HepG2 (cell line): ENCODE measurements around the gene HMCN1. TPM values are rescaled to one million over a fixed set of nuclear protein-coding genes. Genes with fewer than 3 reads are reported as not detected.

Source experiments
- ATAC-seq: fragments of 200-7000 bp; cut with Tn5 transposase; 3 replicates; pipeline ENCODE4 v1.9.1; 2020; ENCODE audit warnings: mild to moderate bottlenecking, moderate library complexity
- BruUV-seq: library from RNA; stranded (reverse); fragments of 400-500 nt; replicated peaks from 2 replicates; lab custom pipeline; 2021; lab: Mats Ljungman, UMichigan
- CTCF ChIA-PET: fragments of 300-600 bp; formaldehyde crosslinking; extraction: SDS; loops from one replicate; lab custom pipeline; 2021; ENCODE audit warnings: low total read pairs, inconsistent platforms, low intra/inter-chr PET ratio; lab: Yijun Ruan, JAX
- POLR2A ChIA-PET: fragments of 350-600 bp; sonication (Branson Sonifier 250); formaldehyde crosslinking; loops from one replicate; lab custom pipeline; 2020; ENCODE audit warnings: antibody characterized with exemption, inconsistent platforms; lab: Yijun Ruan, JAX
- DNase-seq: peaks from one replicate; pipeline ENCODE4 v3.0.0-alpha.2; 2015; ENCODE audit warnings: low spot score
- FAIRE-seq: peaks from 3 replicates; lab custom pipeline; 2011; peaks lifted over from hg19 to GRCh38; lab: Jason Lieb, UNC
- H2AFZ ChIP-seq: one replicate; pipeline ENCODE4 v1.6.1; 2011; ENCODE audit warnings: low read length, inconsistent platforms
- H3K27ac ChIP-seq: fragments of 300-600 bp; 3 replicates; pipeline ENCODE4 v1.8.0; 2011; ENCODE audit warnings: mixed run types, mild to moderate bottlenecking, mixed read lengths, low read length, inconsistent platforms; ENCODE audit not compliant: insufficient read depth; ENCODE audit errors: extremely low read length
- H3K27me3 ChIP-seq, 2 experiments: fragments of 200-600 bp in 1 of 2; 2 replicates in 1 of 2; 3 replicates in 1 of 2; pipeline versions ENCODE4 v1.6.0 to v1.8.0; 2011; ENCODE audit warnings: low read length in 2 of 2, mild to moderate bottlenecking in 2 of 2, moderate library complexity in 2 of 2, inconsistent platforms in 1 of 2; ENCODE audit not compliant: insufficient read depth in 2 of 2, control insufficient read depth in 1 of 2
- H3K36me3 ChIP-seq, 2 experiments: fragments of 200-600 bp in 1 of 2; replicated peaks in 1 of 2; 2 replicates in 1 of 2; 3 replicates in 1 of 2; pipeline versions ENCODE4 v1.5.1 to v1.8.0; 2011; ENCODE audit warnings: low read length in 2 of 2, inconsistent platforms in 1 of 2; ENCODE audit not compliant: insufficient read depth in 2 of 2, control insufficient read depth in 1 of 2
- H3K4me1 ChIP-seq: 2 replicates; pipeline ENCODE4 v1.5.1; 2012; ENCODE audit warnings: low read length, inconsistent platforms; ENCODE audit not compliant: insufficient read depth
- H3K4me2 ChIP-seq: 2 replicates; pipeline ENCODE4 v1.6.0; 2011; ENCODE audit warnings: low read depth, low read length, inconsistent platforms
- H3K4me3 ChIP-seq, 3 experiments: fragments of 200-600 bp in 1 of 3; sonication (generic), shearing (Covaris generic) in 1 of 3; replicated peaks in 1 of 3; 2 replicates each; pipeline ENCODE4 v1.5.1; 2011 to 2016; ENCODE audit warnings: low read length in 3 of 3, inconsistent platforms in 2 of 3, low read depth in 2 of 3, mild to moderate bottlenecking in 2 of 3, control low read depth in 1 of 3, mixed read lengths in 1 of 3; ENCODE audit not compliant: insufficient read depth in 1 of 3
- H3K79me2 ChIP-seq: one replicate; pipeline ENCODE4 v1.6.1; 2011; ENCODE audit warnings: low read length, inconsistent platforms; ENCODE audit not compliant: insufficient read depth
- H3K9ac ChIP-seq: 2 replicates; pipeline ENCODE4 v1.6.0; 2011; ENCODE audit warnings: mild to moderate bottlenecking, low read depth, low read length, inconsistent platforms; ENCODE audit not compliant: insufficient read depth
- H3K9me3 ChIP-seq: 2 replicates; pipeline ENCODE4 v1.5.1; 2012; ENCODE audit warnings: mild to moderate bottlenecking, low read length
- H4K20me1 ChIP-seq: 2 replicates; pipeline ENCODE4 v1.6.0; 2011; ENCODE audit warnings: inconsistent platforms, mild to moderate bottlenecking, low read length, moderate library complexity; ENCODE audit not compliant: insufficient read depth
- POLR2A ChIP-seq, 2 experiments: IDR thresholded peaks; 2 replicates each; pipeline ENCODE4 v1.6.1; 2011; ENCODE audit warnings: low read depth in 2 of 2, low read length in 2 of 2, mild to moderate bottlenecking in 1 of 2, moderate library complexity in 1 of 2; ENCODE audit not compliant: insufficient read depth in 1 of 2
- SIN3A ChIP-seq: IDR thresholded peaks from 2 replicates; pipeline ENCODE4 v1.6.1; 2011; ENCODE audit warnings: low read depth, mild to moderate bottlenecking, control low read depth, low read length, borderline replicate concordance
- TAF15 ChIP-seq: fragments of 200-400 bp; formaldehyde crosslinking; IDR thresholded peaks from one replicate; pipeline ENCODE4 v1.6.1; 2018; ENCODE audit warnings: mild to moderate bottlenecking, low read depth, low read length; ENCODE audit not compliant: poor library complexity, severe bottlenecking
- ZNF24 ChIP-seq: fragments of 450-650 bp; IDR thresholded peaks from 2 replicates; pipeline ENCODE4 v1.6.1; 2017; ENCODE audit warnings: antibody characterized with exemption, mild to moderate bottlenecking
- WGBS: methylation state at CpG from one replicate; pipeline ENCODE4 v1.1.6; 2017; ENCODE audit warnings: low lambda C conversion rate; 5-methylcytosine and 5-hydroxymethylcytosine counted together
- in situ Hi-C: cut with HindIII; loops from 2 replicates; pipeline ENCODE4 v1.10.0; 2017; ENCODE audit warnings: low pct_unique_long_range_greater_than_20kb; ENCODE audit not compliant: extremely low pct_ligation_motif_present
- intact Hi-C: fragments of 100-400 bp; cut with micrococcal nuclease; formaldehyde crosslinking; loops from one replicate; pipeline ENCODE4 v1.10.0; 2022; ENCODE audit not compliant: unreplicated experiment
- polyA plus RNA-seq, 8 experiments: library from polyadenylated mRNA; depleted of rRNA in 3 of 8; stranded (reverse) in 7 of 8; unstranded in 1 of 8; fragments of >200 nt; fragmentation: Illumina TruSeq in 4 of 8; extraction: Trizol in 4 of 8; gene quantifications; 2 replicates each; pipeline versions ENCODE4 v1.2.1 to v1.2.3, GENCODE V29; 2011 to 2016; ENCODE audit warnings: low read depth in 4 of 8, missing spikeins in 1 of 8, mixed read lengths in 1 of 8; ENCODE audit not compliant: insufficient read depth in 1 of 8
- total RNA-seq, 5 experiments: library from RNA; depleted of rRNA; stranded (reverse); fragments of >200 nt; fragmentation: Illumina TruSeq; extraction: Trizol; gene quantifications; 2 replicates each; pipeline ENCODE4 v1.2.3, GENCODE V29; 2016; ENCODE audit warnings: low read depth in 1 of 5
- TF ChIP-seq, protein P1 (sequence below): sonication (generic); formaldehyde crosslinking; IDR thresholded peaks from 2 replicates; pipeline ENCODE4 v1.8.0; 2022; ENCODE audit warnings: missing genetic modification reagents, mild to moderate bottlenecking, moderate library complexity, borderline replicate concordance
- TF ChIP-seq, protein P2 (sequence below): sonication (generic); formaldehyde crosslinking; IDR thresholded peaks from 2 replicates; pipeline ENCODE4 v1.4.0; 2020; ENCODE audit warnings: missing genetic modification reagents, borderline replicate concordance

HMCN1 gene
- total and polyA plus RNA-seq, 2 of the 13 experiments (the other 11 are each of a cell fraction or from before 2014, with no cell fraction given) = 0.03 TPM; not detected in 1

DNA sequence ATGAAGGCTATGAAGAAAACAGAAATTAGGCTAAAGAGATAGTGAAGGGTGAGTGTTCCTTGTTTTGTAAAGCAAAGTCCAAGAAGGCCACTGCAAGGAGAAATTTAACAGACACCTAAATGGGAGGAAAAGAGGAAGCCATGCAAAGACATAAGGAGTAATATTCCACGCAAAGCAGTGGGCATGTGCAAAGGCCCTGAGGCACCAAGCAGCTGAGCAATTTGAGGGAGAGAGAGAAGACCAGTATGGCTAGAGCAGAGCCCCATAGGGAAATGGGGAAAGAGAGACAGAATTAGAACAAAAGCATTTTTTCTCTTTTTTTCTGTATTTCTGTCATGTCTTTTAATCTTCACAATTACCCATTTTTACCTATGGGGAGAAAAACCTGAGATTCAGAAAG is 486.7 kb downstream of the HMCN1 start (continued):
- TF ChIP-seq, protein P1, sequence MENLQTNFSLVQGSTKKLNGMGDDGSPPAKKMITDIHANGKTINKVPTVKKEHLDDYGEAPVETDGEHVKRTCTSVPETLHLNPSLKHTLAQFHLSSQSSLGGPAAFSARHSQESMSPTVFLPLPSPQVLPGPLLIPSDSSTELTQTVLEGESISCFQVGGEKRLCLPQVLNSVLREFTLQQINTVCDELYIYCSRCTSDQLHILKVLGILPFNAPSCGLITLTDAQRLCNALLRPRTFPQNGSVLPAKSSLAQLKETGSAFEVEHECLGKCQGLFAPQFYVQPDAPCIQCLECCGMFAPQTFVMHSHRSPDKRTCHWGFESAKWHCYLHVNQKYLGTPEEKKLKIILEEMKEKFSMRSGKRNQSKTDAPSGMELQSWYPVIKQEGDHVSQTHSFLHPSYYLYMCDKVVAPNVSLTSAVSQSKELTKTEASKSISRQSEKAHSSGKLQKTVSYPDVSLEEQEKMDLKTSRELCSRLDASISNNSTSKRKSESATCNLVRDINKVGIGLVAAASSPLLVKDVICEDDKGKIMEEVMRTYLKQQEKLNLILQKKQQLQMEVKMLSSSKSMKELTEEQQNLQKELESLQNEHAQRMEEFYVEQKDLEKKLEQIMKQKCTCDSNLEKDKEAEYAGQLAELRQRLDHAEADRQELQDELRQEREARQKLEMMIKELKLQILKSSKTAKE (CRISPR knock-in tag) = no peak

DNA sequence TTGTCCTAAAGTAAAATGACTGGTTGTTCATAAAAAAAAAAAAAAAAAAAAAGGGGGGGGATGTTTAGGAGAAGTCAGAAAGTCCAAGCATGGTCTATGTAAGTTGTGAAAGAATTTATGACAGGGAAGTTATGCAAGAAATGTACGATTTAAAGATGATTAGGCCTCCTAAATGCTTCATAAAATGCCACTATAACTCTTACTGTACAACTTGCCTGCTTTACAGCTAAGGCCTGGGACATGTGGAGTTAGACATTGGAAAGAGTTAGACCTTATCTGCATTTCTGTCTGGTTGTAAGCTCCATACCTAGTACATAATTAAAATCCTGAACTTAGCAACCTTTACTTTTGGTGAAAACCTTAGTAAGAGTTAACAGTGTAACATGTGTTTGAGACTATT is 490.9 kb downstream of the HMCN1 start:
- POLR2A ChIA-PET = no interaction called here
- in situ Hi-C loops = no loop called here
- BruUV-seq = no TSS peak

More for the DNA sequence above, 490.9 kb downstream of the HMCN1 start:
- no peak overlapping the region for H3K4me2 ChIP-seq
- no peak overlapping the region for H3K27ac ChIP-seq
- FAIRE-seq (no peak), ATAC-seq (no peak), DNase-seq (no peak)
- 0% methylated on average over 1 of the region's 1 CpG for WGBS
- H2AFZ ChIP-seq = no peak overlapping the region
- H3K4me1 ChIP-seq = no peaks in the 10 kb centered on the region
- no peaks in the 10 kb centered on the region for H3K27me3 ChIP-seq
- TF ChIP-seq ZNF24 (no peak), TAF15 (no peak), POLR2A (IDR thresholded peaks at IDR 0.05; ENCODE audit: insufficient read depth in 1 of 2, low read depth in 2 of 2, low read length in 2 of 2) (no peak), SIN3A (no peak)
- TF ChIP-seq, protein P2, sequence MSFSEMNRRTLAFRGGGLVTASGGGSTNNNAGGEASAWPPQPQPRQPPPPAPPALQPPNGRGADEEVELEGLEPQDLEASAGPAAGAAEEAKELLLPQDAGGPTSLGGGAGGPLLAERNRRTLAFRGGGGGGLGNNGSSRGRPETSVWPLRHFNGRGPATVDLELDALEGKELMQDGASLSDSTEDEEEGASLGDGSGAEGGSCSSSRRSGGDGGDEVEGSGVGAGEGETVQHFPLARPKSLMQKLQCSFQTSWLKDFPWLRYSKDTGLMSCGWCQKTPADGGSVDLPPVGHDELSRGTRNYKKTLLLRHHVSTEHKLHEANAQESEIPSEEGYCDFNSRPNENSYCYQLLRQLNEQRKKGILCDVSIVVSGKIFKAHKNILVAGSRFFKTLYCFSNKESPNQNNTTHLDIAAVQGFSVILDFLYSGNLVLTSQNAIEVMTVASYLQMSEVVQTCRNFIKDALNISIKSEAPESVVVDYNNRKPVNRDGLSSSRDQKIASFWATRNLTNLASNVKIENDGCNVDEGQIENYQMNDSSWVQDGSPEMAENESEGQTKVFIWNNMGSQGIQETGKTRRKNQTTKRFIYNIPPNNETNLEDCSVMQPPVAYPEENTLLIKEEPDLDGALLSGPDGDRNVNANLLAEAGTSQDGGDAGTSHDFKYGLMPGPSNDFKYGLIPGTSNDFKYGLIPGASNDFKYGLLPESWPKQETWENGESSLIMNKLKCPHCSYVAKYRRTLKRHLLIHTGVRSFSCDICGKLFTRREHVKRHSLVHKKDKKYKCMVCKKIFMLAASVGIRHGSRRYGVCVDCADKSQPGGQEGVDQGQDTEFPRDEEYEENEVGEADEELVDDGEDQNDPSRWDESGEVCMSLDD (CRISPR knock-in tag) = no peak
- no peaks in the 10 kb centered on the region for H3K9me3 ChIP-seq
- intact Hi-C loops = no loop called here
- H4K20me1 ChIP-seq = no peaks in the 10 kb centered on the region
- no peaks in the 10 kb centered on the region for H3K36me3 ChIP-seq
- no peaks in the 10 kb centered on the region for H3K79me2 ChIP-seq
- CTCF ChIA-PET = no interaction called here
- H3K9ac ChIP-seq = no peak overlapping the region
- no peak overlapping the region for H3K4me3 ChIP-seq
